A549 (cell line): ENCODE results near the gene RORB. TPM values are rescaled to one million over a fixed set of nuclear protein-coding genes. Genes with fewer than 3 reads are reported as not detected.

Experiments used
- ATAC-seq, 2 experiments: fragments of 200-7000 bp in 1 of 2; fragments of >200 bp in 1 of 2; cut with Nextera tagmentation in 1 of 2; cut with Tn5 transposase in 1 of 2; 3 replicates each; pipeline versions ENCODE4 v1.8.0 to v1.9.1; 2018 to 2020; ENCODE audit warnings: mild to moderate bottlenecking in 1 of 2, moderate library complexity in 1 of 2
- CTCF ChIA-PET: fragments of 300-600 bp; sonication (Branson Sonifier 250); formaldehyde crosslinking; extraction: SDS; loops from one replicate; lab custom pipeline; 2021; ENCODE audit warnings: antibody characterized with exemption, inconsistent platforms; lab: Yijun Ruan, JAX
- POLR2A ChIA-PET: fragments of 350-600 bp; formaldehyde crosslinking; extraction: SDS; loops from one replicate; lab custom pipeline; 2021; ENCODE audit warnings: antibody characterized with exemption, inconsistent platforms; lab: Yijun Ruan, JAX
- DNase-seq, 2 experiments: peaks; one replicate each; pipeline versions ENCODE4 v3.0.0 to v3.0.0-alpha.2; 2011 to 2016; ENCODE audit warnings: low read depth in 1 of 2, low spot score in 1 of 2
- FAIRE-seq: peaks from 2 replicates; lab custom pipeline; 2011; peaks lifted over from hg19 to GRCh38; lab: Jason Lieb, UNC
- H3K27ac ChIP-seq, 2 experiments: fragments of >200 bp; sonication (Bioruptor Twin); formaldehyde crosslinking; 3 replicates each; pipeline ENCODE4 v1.5.1; 2016 to 2017
- H3K4me1 ChIP-seq: fragments of >200 bp; sonication (Bioruptor Twin); formaldehyde crosslinking; 3 replicates; pipeline ENCODE4 v1.6.1; 2016
- H3K4me2 ChIP-seq: fragments of >200 bp; sonication (Bioruptor Twin); formaldehyde crosslinking; 3 replicates; pipeline ENCODE4 v1.6.1; 2016
- H3K4me3 ChIP-seq: fragments of >200 bp; sonication (Bioruptor Twin); formaldehyde crosslinking; 3 replicates; pipeline ENCODE4 v1.5.1; 2016
- H3K9me3 ChIP-seq: fragments of >200 bp; sonication (Bioruptor Twin); formaldehyde crosslinking; 3 replicates; pipeline ENCODE4 v1.6.1; 2016
- ATOH8 ChIP-seq: fragments of 250-450 bp; sonication (Bioruptor Pico); IDR thresholded peaks from 2 replicates; pipeline ENCODE4 v1.5.0; 2020; ENCODE audit warnings: low read depth, mild to moderate bottlenecking, moderate library complexity
- CHD4 ChIP-seq: fragments of 200-600 bp; sonication (generic); IDR thresholded peaks from 2 replicates; pipeline ENCODE4 v1.6.1; 2016; ENCODE audit warnings: antibody characterized with exemption, mild to moderate bottlenecking, borderline replicate concordance
- EHMT2 ChIP-seq: fragments of 200-600 bp; sonication (generic); IDR thresholded peaks from 2 replicates; pipeline ENCODE4 v1.6.1; 2016; ENCODE audit warnings: antibody characterized with exemption, low read depth, mild to moderate bottlenecking, moderate library complexity
- EP300 ChIP-seq, 2 experiments: fragments of >200 bp; sonication (Bioruptor Twin); formaldehyde crosslinking; IDR thresholded peaks; 2 replicates in 1 of 2; 3 replicates in 1 of 2; pipeline ENCODE4 v1.6.1; 2016 to 2017
- FOSL2 ChIP-seq, 2 experiments: fragments of 450-650 bp in 1 of 2; fragments of >200 bp in 1 of 2; sonication (Bioruptor Twin) in 1 of 2; formaldehyde crosslinking; IDR thresholded peaks; 2 replicates each; pipeline versions ENCODE4 v1.5.0 to v1.6.1; 2016 to 2020; ENCODE audit warnings: mild to moderate bottlenecking in 1 of 2, moderate library complexity in 1 of 2
- HOXB13 ChIP-seq: fragments of 250-450 bp; sonication (Bioruptor Pico); IDR thresholded peaks from 2 replicates; pipeline ENCODE4 v1.5.0; 2020; ENCODE audit warnings: low read depth, mild to moderate bottlenecking, moderate library complexity
- HOXB5 ChIP-seq: fragments of 250-450 bp; sonication (Bioruptor Pico); IDR thresholded peaks from 2 replicates; pipeline ENCODE4 v1.5.0; 2020; ENCODE audit warnings: mild to moderate bottlenecking, moderate library complexity
- KDM1A ChIP-seq: fragments of 200-600 bp; sonication (generic); IDR thresholded peaks from 2 replicates; pipeline ENCODE4 v1.6.1; 2016; ENCODE audit warnings: low read depth, mild to moderate bottlenecking
- KDM5A ChIP-seq: fragments of 200-600 bp; sonication (generic); IDR thresholded peaks from 2 replicates; pipeline ENCODE4 v1.6.1; 2016; ENCODE audit warnings: antibody characterized with exemption, mild to moderate bottlenecking
- PBX3 ChIP-seq: IDR thresholded peaks from 2 replicates; pipeline ENCODE4 v1.6.1; 2012
- PHF8 ChIP-seq: fragments of 200-600 bp; sonication (generic); IDR thresholded peaks from 2 replicates; pipeline ENCODE4 v1.6.1; 2016; ENCODE audit warnings: low read depth, mild to moderate bottlenecking, antibody characterized with exemption, moderate library complexity, borderline replicate concordance
- RAD21 ChIP-seq, 2 experiments: fragments of >200 bp in 1 of 2; sonication (Bioruptor Twin) in 1 of 2; formaldehyde crosslinking in 1 of 2; IDR thresholded peaks in 1 of 2; conservative IDR thresholded peaks in 1 of 2; 2 replicates in 1 of 2; 3 replicates in 1 of 2; pipeline ENCODE4 v1.6.1; 2012 to 2018; ENCODE audit warnings: inconsistent platforms in 1 of 2
- RARB ChIP-seq: fragments of 250-450 bp; sonication (Bioruptor Pico); IDR thresholded peaks from 2 replicates; pipeline ENCODE4 v1.8.0; 2021; ENCODE audit warnings: mild to moderate bottlenecking, moderate library complexity
- RCOR1 ChIP-seq: fragments of 150-350 bp; IDR thresholded peaks from 2 replicates; pipeline ENCODE4 v1.6.1; 2014; ENCODE audit warnings: antibody characterized with exemption, low read length, low read depth
- RFX5 ChIP-seq: fragments of 450-650 bp; IDR thresholded peaks from 2 replicates; pipeline ENCODE4 v1.7.1; 2014; ENCODE audit warnings: antibody characterized with exemption, mild to moderate bottlenecking, moderate library complexity
- RNF2 ChIP-seq: fragments of 200-600 bp; sonication (generic); IDR thresholded peaks from 2 replicates; pipeline ENCODE4 v1.6.1; 2016; ENCODE audit warnings: low read depth, mild to moderate bottlenecking, antibody characterized with exemption, moderate library complexity, borderline replicate concordance
- SMC3 ChIP-seq: fragments of >200 bp; sonication (Bioruptor Twin); formaldehyde crosslinking; IDR thresholded peaks from 3 replicates; pipeline ENCODE4 v1.6.1; 2018; ENCODE audit warnings: inconsistent platforms
- SREBF2 ChIP-seq: fragments of 450-650 bp; IDR thresholded peaks from 2 replicates; pipeline ENCODE4 v1.6.1; 2014; ENCODE audit warnings: mild to moderate bottlenecking, moderate library complexity
- ZFP36 ChIP-seq: fragments of 450-650 bp; IDR thresholded peaks from 2 replicates; pipeline ENCODE4 v1.6.1; 2014; ENCODE audit warnings: borderline replicate concordance; ENCODE audit not compliant: partially characterized antibody
- WGBS: methylation state at CpG from one replicate; pipeline ENCODE4 v1.1.6; 2017; ENCODE audit errors: missing lambda C conversion rate; 5-methylcytosine and 5-hydroxymethylcytosine counted together
- polyA plus RNA-seq, 4 experiments: library from polyadenylated mRNA; depleted of rRNA in 3 of 4; stranded (reverse); fragments of >200 nt; fragmentation: RNase III in 1 of 4; extraction: RNeasy Plus Mini Kit Qiagen cat#74134 plus additional on column Dnase treatment in 1 of 4; gene quantifications; 2 replicates in 3 of 4; 3 replicates in 1 of 4; pipeline ENCODE4 v1.2.3, GENCODE V29; 2011 to 2017
- TF ChIP-seq, protein P1 (sequence below): fragments of 150-350 bp; IDR thresholded peaks from 2 replicates; pipeline ENCODE4 v1.6.1; 2014; ENCODE audit warnings: low read depth, mild to moderate bottlenecking, low read length
- TF ChIP-seq, protein P2 (sequence below): IDR thresholded peaks from 2 replicates; pipeline ENCODE4 v1.6.1; 2012
- TF ChIP-seq, protein P3 (sequence below): fragments of >200 bp; sonication (Bioruptor Twin); formaldehyde crosslinking; IDR thresholded peaks from 3 replicates; pipeline ENCODE4 v1.5.1; 2016

Gene RORB
- polyA plus RNA-seq, 2 of the 4 experiments (the other 2 are of a cell fraction) = not detected

- TF ChIP-seq, protein P1, sequence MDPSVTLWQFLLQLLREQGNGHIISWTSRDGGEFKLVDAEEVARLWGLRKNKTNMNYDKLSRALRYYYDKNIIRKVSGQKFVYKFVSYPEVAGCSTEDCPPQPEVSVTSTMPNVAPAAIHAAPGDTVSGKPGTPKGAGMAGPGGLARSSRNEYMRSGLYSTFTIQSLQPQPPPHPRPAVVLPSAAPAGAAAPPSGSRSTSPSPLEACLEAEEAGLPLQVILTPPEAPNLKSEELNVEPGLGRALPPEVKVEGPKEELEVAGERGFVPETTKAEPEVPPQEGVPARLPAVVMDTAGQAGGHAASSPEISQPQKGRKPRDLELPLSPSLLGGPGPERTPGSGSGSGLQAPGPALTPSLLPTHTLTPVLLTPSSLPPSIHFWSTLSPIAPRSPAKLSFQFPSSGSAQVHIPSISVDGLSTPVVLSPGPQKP = no peak
- no peak for TF ChIP-seq KDM5A
Observed at GRCh38 chr9:74573640-74574191, 76.6 kb downstream of the RORB start (continued).

GRCh38 chr9:74576176-74576575 is 79.0 kb downstream of the RORB start:
- Histone ChIP-seq H3K4me2 (no peak overlapping the region), H3K4me1 (no peaks in the 10 kb centered on the region), H3K9me3 (no peaks in the 10 kb centered on the region), H3K27ac (no peak overlapping the region), H3K4me3 (no peak overlapping the region)
- no peak for DNase-seq
- WGBS = 12% methylated on average over 1 of the region's 1 CpG
- CTCF ChIA-PET = interaction anchor here (1.4 to 5.9 kb wide), 2 partner anchors 8 to 1375 kb away, joined by 4 to 47 read pairs; no protein-coding TSS in a partner anchor
- TF ChIP-seq RCOR1 (no peak), PHF8 (no peak), KDM1A (no peak), PBX3 (no peak), KDM5A (no peak), RNF2 (no peak), RAD21 (conservative IDR thresholded peaks at IDR 0.05 in 1 of 2, IDR thresholded peaks at IDR 0.05 in 1 of 2) (no peak), ATOH8 (CRISPR knock-in tag) (no peak), EHMT2 (no peak)
- FAIRE-seq = no peak
- POLR2A ChIA-PET = no interaction called here
- ATAC-seq = no peak

DNA sequence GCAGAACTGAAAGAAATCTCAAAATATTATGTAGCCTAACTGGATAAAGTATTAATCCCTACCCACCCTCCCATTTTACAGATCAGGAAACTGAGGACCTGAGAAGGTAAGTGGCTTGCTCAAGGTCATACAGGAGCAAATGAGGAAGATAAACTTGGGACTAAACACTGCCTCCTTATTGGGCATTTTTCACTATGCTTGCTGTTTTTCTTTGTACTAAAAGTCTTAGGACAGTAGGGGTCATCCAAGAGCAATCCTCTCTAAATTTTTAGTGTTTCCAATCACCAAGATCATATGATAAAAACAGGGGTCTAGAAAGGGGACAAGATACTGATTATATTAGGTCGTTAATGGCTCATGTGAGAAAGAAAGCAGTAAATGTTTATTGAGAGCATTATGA is 80.8 kb downstream of the RORB start:
- 0% methylated on average over 1 of the region's 1 CpG for WGBS
- Histone ChIP-seq H3K4me1 (no peaks in the 10 kb centered on the region), H3K9me3 (no peaks in the 10 kb centered on the region), H3K4me2 (no peak overlapping the region), H3K27ac (no peak overlapping the region), H3K4me3 (no peak overlapping the region)
- FAIRE-seq (no peak), DNase-seq (peak in 1 of 2 experiments; percentile 5), ATAC-seq (peak; percentile 34 to 70; a peak in 4 of 6 replicates)
- POLR2A ChIA-PET = no interaction called here
- no peak for TF ChIP-seq RNF2
- TF ChIP-seq HOXB5 = no peak
- TF ChIP-seq SMC3 = 0 out of 3 replicates have a peak, but pooled peaks have one; percentile 21
- TF ChIP-seq RFX5 = no peak
- no peak for TF ChIP-seq HOXB13 (CRISPR knock-in tag)
- no peak for TF ChIP-seq PHF8
- TF ChIP-seq, protein P2, sequence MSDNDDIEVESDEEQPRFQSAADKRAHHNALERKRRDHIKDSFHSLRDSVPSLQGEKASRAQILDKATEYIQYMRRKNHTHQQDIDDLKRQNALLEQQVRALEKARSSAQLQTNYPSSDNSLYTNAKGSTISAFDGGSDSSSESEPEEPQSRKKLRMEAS = no peak
- no peak for TF ChIP-seq RCOR1
- no peak for TF ChIP-seq EP300 (IDR thresholded peaks at IDR 0.05)
- no peak for TF ChIP-seq SREBF2
- TF ChIP-seq CHD4 = no peak
- TF ChIP-seq, protein P3, sequence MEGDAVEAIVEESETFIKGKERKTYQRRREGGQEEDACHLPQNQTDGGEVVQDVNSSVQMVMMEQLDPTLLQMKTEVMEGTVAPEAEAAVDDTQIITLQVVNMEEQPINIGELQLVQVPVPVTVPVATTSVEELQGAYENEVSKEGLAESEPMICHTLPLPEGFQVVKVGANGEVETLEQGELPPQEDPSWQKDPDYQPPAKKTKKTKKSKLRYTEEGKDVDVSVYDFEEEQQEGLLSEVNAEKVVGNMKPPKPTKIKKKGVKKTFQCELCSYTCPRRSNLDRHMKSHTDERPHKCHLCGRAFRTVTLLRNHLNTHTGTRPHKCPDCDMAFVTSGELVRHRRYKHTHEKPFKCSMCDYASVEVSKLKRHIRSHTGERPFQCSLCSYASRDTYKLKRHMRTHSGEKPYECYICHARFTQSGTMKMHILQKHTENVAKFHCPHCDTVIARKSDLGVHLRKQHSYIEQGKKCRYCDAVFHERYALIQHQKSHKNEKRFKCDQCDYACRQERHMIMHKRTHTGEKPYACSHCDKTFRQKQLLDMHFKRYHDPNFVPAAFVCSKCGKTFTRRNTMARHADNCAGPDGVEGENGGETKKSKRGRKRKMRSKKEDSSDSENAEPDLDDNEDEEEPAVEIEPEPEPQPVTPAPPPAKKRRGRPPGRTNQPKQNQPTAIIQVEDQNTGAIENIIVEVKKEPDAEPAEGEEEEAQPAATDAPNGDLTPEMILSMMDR = peak; percentile 47; the same call in 2 of the 3 replicates
- TF ChIP-seq FOSL2 (IDR thresholded peaks at IDR 0.05) = no peak
- no peak for TF ChIP-seq FOSL2 (CRISPR knock-in tag; IDR thresholded peaks at IDR 0.05)
- no peak for TF ChIP-seq ZFP36
- peak; percentile 33 to 34; a peak in 2 of 5 replicates for TF ChIP-seq RAD21 (conservative IDR thresholded peaks at IDR 0.05 in 1 of 2, IDR thresholded peaks at IDR 0.05 in 1 of 2)
- no peak for TF ChIP-seq RARB (CRISPR knock-in tag)
- CTCF ChIA-PET = interaction anchor here (0.9 kb wide), 1 partner anchor 61 kb away, joined by 4 read pairs; no protein-coding TSS in a partner anchor
